K562 (cell line): ENCODE results near the gene FBXO28. TPM values are rescaled to one million over a fixed set of nuclear protein-coding genes. Genes with fewer than 3 reads are reported as not detected.

ENCODE experiments used
- CTBP1 ChIP-seq: fragments of 450-650 bp; IDR thresholded peaks from 2 replicates; pipeline ENCODE4 v1.6.1; 2016; ENCODE audit warnings: borderline replicate concordance
- DPF2 ChIP-seq: fragments of 450-650 bp; IDR thresholded peaks from 2 replicates; pipeline ENCODE4 v1.6.1; 2016
- HDAC6 ChIP-seq: IDR thresholded peaks from 2 replicates; pipeline ENCODE4 v1.6.1; 2012; ENCODE audit warnings: low read depth, mild to moderate bottlenecking, control low read depth, inconsistent platforms, low read length, moderate library complexity
- JUN ChIP-seq, 2 experiments: sonication (generic) in 1 of 2; formaldehyde crosslinking in 1 of 2; IDR thresholded peaks; 2 replicates each; pipeline versions ENCODE4 v1.6.1 to v1.8.0; 2012 to 2022; ENCODE audit warnings: borderline replicate concordance in 2 of 2, mild to moderate bottlenecking in 2 of 2, improper control_type of control experiment in 1 of 2, low read depth in 1 of 2, low read length in 1 of 2, missing genetic modification reagents in 1 of 2
- NFE2 ChIP-seq: IDR thresholded peaks from 2 replicates; pipeline ENCODE4 v1.6.1; 2014; ENCODE audit warnings: antibody characterized with exemption, low read depth
- PML ChIP-seq: IDR thresholded peaks from 2 replicates; pipeline ENCODE4 v1.6.1; 2012; ENCODE audit warnings: low read length, inconsistent platforms
- RCOR1 ChIP-seq, 2 experiments: IDR thresholded peaks; 2 replicates each; pipeline ENCODE4 v1.6.1; 2012; ENCODE audit warnings: low read depth in 2 of 2, low read length in 2 of 2, borderline replicate concordance in 1 of 2, improper control_type of control experiment in 1 of 2
- RREB1 ChIP-seq: fragments of 250-450 bp; sonication (Bioruptor Pico); IDR thresholded peaks from 2 replicates; pipeline ENCODE4 v1.4.0; 2020
- THRA ChIP-seq: fragments of 450-650 bp; IDR thresholded peaks from 2 replicates; pipeline ENCODE4 v1.6.1; 2017; ENCODE audit warnings: mild to moderate bottlenecking, moderate library complexity
- ZKSCAN3 ChIP-seq: fragments of 250-450 bp; sonication (Bioruptor Pico); IDR thresholded peaks from 2 replicates; pipeline ENCODE4 v1.4.0; 2020
- ZNF639 ChIP-seq, 2 experiments: fragments of 200-800 bp in 1 of 2; sonication (Bioruptor generic) in 1 of 2; sonication (generic) in 1 of 2; formaldehyde crosslinking in 1 of 2; IDR thresholded peaks in 1 of 2; conservative IDR thresholded peaks in 1 of 2; 2 replicates each; pipeline versions ENCODE4 v1.5.0 to v1.6.1; 2016 to 2020; ENCODE audit warnings: missing compliant biosample characterization in 1 of 2, missing genetic modification characterization in 1 of 2, missing genetic modification reagents in 1 of 2
- polyA plus RNA-seq, 8 experiments: library from polyadenylated mRNA; depleted of rRNA in 4 of 8; stranded (reverse) in 5 of 8; unstranded in 3 of 8; fragments of >200 nt; fragmentation: Nextera tagmentation in 2 of 8; fragmentation: Illumina TruSeq in 1 of 8; extraction: Ambion mirVana in 2 of 8; extraction: Trizol in 1 of 8; gene quantifications; 2 replicates each; pipeline versions ENCODE4 v1.2.1 to v1.2.3, GENCODE V29; 2011 to 2014; ENCODE audit warnings: inconsistent platforms in 1 of 8, missing spikeins in 1 of 8
- total RNA-seq, 7 experiments: library from RNA; depleted of rRNA in 6 of 7; stranded (reverse); fragments of >200 nt in 6 of 7; fragmentation: Illumina TruSeq in 2 of 7; extraction: Trizol in 2 of 7; gene quantifications; 2 replicates each; pipeline versions ENCODE4 v1.2.1 to v1.2.3, GENCODE V29; 2011 to 2021; ENCODE audit warnings: low replicate concordance in 1 of 7
- TF ChIP-seq, protein P1 (sequence below): sonication (generic); formaldehyde crosslinking; IDR thresholded peaks from 2 replicates; pipeline ENCODE4 v1.8.0; 2023; ENCODE audit warnings: missing genetic modification reagents, mild to moderate bottlenecking, borderline replicate concordance

Gene FBXO28
- total and polyA plus RNA-seq, 9 of the 15 experiments (the other 6 are each of a cell fraction or from before 2014, with no cell fraction given) = 4.1 to 34.8 (median 25.3) TPM

GRCh38 chr1:224080115-224080774 lies 33.7 kb upstream of the FBXO28 start (continued):
- no peak for TF ChIP-seq RREB1 (CRISPR knock-in tag)
- TF ChIP-seq, protein P1, sequence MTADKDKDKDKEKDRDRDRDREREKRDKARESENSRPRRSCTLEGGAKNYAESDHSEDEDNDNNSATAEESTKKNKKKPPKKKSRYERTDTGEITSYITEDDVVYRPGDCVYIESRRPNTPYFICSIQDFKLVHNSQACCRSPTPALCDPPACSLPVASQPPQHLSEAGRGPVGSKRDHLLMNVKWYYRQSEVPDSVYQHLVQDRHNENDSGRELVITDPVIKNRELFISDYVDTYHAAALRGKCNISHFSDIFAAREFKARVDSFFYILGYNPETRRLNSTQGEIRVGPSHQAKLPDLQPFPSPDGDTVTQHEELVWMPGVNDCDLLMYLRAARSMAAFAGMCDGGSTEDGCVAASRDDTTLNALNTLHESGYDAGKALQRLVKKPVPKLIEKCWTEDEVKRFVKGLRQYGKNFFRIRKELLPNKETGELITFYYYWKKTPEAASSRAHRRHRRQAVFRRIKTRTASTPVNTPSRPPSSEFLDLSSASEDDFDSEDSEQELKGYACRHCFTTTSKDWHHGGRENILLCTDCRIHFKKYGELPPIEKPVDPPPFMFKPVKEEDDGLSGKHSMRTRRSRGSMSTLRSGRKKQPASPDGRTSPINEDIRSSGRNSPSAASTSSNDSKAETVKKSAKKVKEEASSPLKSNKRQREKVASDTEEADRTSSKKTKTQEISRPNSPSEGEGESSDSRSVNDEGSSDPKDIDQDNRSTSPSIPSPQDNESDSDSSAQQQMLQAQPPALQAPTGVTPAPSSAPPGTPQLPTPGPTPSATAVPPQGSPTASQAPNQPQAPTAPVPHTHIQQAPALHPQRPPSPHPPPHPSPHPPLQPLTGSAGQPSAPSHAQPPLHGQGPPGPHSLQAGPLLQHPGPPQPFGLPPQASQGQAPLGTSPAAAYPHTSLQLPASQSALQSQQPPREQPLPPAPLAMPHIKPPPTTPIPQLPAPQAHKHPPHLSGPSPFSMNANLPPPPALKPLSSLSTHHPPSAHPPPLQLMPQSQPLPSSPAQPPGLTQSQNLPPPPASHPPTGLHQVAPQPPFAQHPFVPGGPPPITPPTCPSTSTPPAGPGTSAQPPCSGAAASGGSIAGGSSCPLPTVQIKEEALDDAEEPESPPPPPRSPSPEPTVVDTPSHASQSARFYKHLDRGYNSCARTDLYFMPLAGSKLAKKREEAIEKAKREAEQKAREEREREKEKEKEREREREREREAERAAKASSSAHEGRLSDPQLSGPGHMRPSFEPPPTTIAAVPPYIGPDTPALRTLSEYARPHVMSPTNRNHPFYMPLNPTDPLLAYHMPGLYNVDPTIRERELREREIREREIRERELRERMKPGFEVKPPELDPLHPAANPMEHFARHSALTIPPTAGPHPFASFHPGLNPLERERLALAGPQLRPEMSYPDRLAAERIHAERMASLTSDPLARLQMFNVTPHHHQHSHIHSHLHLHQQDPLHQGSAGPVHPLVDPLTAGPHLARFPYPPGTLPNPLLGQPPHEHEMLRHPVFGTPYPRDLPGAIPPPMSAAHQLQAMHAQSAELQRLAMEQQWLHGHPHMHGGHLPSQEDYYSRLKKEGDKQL = no peak
- TF ChIP-seq DPF2 = peak; percentile 89
- TF ChIP-seq PML = peak; percentile 50; the same call in 1 of the 2 replicates
- peak; percentile 85 for TF ChIP-seq CTBP1
- no peak for TF ChIP-seq ZKSCAN3 (CRISPR knock-in tag)
- no peak for TF ChIP-seq THRA
- TF ChIP-seq RCOR1 (IDR thresholded peaks at IDR 0.05; ENCODE audit: borderline replicate concordance in 1 of 2, low read depth in 2 of 2, low read length in 2 of 2) = peak in 1 of 2 experiments; percentile 89; a peak in 3 of 4 replicates
- peak; percentile 84 for TF ChIP-seq JUN (IDR thresholded peaks at IDR 0.05; ENCODE audit: borderline replicate concordance, low read depth, low read length)
- no peak for TF ChIP-seq JUN (CRISPR knock-in tag; IDR thresholded peaks at IDR 0.05; ENCODE audit: borderline replicate concordance)
- peak in 1 of 2 experiments; percentile 47; a peak in 1 of 4 replicates for TF ChIP-seq ZNF639 (CRISPR knock-in tag; conservative IDR thresholded peaks at IDR 0.05 in 1 of 2, IDR thresholded peaks at IDR 0.05 in 1 of 2)
- TF ChIP-seq NFE2 = peak; percentile 83
- TF ChIP-seq HDAC6 = no peak
